ENCODE measurements around the gene RPRD2.

- TF ChIP-seq EZH2 (IDR thresholded peaks at IDR 0.05; ENCODE audit: insufficient read depth, low read length) = no peak
- TF ChIP-seq, protein P1, sequence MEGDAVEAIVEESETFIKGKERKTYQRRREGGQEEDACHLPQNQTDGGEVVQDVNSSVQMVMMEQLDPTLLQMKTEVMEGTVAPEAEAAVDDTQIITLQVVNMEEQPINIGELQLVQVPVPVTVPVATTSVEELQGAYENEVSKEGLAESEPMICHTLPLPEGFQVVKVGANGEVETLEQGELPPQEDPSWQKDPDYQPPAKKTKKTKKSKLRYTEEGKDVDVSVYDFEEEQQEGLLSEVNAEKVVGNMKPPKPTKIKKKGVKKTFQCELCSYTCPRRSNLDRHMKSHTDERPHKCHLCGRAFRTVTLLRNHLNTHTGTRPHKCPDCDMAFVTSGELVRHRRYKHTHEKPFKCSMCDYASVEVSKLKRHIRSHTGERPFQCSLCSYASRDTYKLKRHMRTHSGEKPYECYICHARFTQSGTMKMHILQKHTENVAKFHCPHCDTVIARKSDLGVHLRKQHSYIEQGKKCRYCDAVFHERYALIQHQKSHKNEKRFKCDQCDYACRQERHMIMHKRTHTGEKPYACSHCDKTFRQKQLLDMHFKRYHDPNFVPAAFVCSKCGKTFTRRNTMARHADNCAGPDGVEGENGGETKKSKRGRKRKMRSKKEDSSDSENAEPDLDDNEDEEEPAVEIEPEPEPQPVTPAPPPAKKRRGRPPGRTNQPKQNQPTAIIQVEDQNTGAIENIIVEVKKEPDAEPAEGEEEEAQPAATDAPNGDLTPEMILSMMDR (IDR thresholded peaks at IDR 0.05; ENCODE audit: insufficient read depth, low read depth, low read length) = no peak
These were observed 31.2 kb upstream of the RPRD2 start for GRCh38 chr1:150332651-150333290.

Data from astrocyte (in vitro differentiated cells and primary cell).